ENCODE data around the gene CABLES2. TPM values are rescaled to one million over a fixed set of nuclear protein-coding genes. Genes with fewer than 3 reads are reported as not detected.

The CABLES2 gene
- total RNA-seq, 4 donors from 2014 or later, result 2.0 to 3.8 (median 2.2) TPM

- peaks cover 12 to 14% (median 12%) of the 10 kb centered on the region in 3 donors for H3K4me1 ChIP-seq
- H3K36me3 ChIP-seq, result no peaks in the 10 kb centered on the region
- TF ChIP-seq CTCF (IDR thresholded peaks at IDR 0.05) (no peak), POLR2A (IDR thresholded peaks at IDR 0.05) (no peak)
- intact Hi-C loops (cut with DNase I), result no loop called here
- no peak for DNase-seq
- H3K27me3 ChIP-seq, result peaks cover 0 to 24% (median 0%) of the 10 kb centered on the region in 4 donors
- H3K4me3 ChIP-seq, result no peak overlapping the region
- no CpG with 5 or more reads among the region's 22 CpGs for WGBS, 2 donors
- no peaks in the 10 kb centered on the region for H3K9me3 ChIP-seq
- H3K27ac ChIP-seq, result no peak overlapping the region
Observed at GRCh38 chr20:62413896-62414481, 6.9 kb upstream of the CABLES2 start.

- DNase-seq, result no peak
- no peaks in the 10 kb centered on the region for H3K36me3 ChIP-seq
- WGBS, 2 donors, result 83% methylated on average over 2 of the region's 11 CpGs; no CpG with 5 or more reads in 1 of the 2 donors
- no peak for TF ChIP-seq CTCF (IDR thresholded peaks at IDR 0.05)
- no peak for TF ChIP-seq POLR2A (IDR thresholded peaks at IDR 0.05)
- peaks cover 0 to 18% (median 0%) of the 10 kb centered on the region in 4 donors for H3K27me3 ChIP-seq
- intact Hi-C loops (cut with DNase I), result no loop called here
- H3K9me3 ChIP-seq, result no peaks in the 10 kb centered on the region
- H3K27ac ChIP-seq, result no peak overlapping the region
- H3K4me3 ChIP-seq, result no peak overlapping the region
- peaks cover 12 to 16% (median 12%) of the 10 kb centered on the region in 3 donors for H3K4me1 ChIP-seq
Observed at GRCh38 chr20:62413025-62413570, 6.0 kb upstream of the CABLES2 start.

- no peaks in the 10 kb centered on the region for H3K36me3 ChIP-seq
- H3K27me3 ChIP-seq, result peaks cover 0 to 13% (median 0%) of the 10 kb centered on the region in 4 donors
- H3K4me1 ChIP-seq, result peaks cover 16 to 22% (median 16%) of the 10 kb centered on the region in 3 donors
- TF ChIP-seq CTCF (IDR thresholded peaks at IDR 0.05) (no peak), POLR2A (IDR thresholded peaks at IDR 0.05) (no peak)
- no peak overlapping the region for H3K27ac ChIP-seq
- 78 to 82% methylated on average over 6 to 11 of the region's 22 CpGs for WGBS, 2 donors
- no peak for DNase-seq
- intact Hi-C loops (cut with DNase I), result no loop called here
- H3K9me3 ChIP-seq, result no peaks in the 10 kb centered on the region
- no peak overlapping the region for H3K4me3 ChIP-seq
Observed at GRCh38 chr20:62412194-62413024, 5.3 kb upstream of the CABLES2 start.

- no peak for DNase-seq
- TF ChIP-seq CTCF (IDR thresholded peaks at IDR 0.05) (no peak), POLR2A (IDR thresholded peaks at IDR 0.05) (no peak)
- Histone ChIP-seq H3K4me3 (no peak overlapping the region), H3K27ac (no peak overlapping the region), H3K27me3 (peaks cover 0 to 6% (median 0%) of the 10 kb centered on the region in 4 donors), H3K9me3 (no peaks in the 10 kb centered on the region), H3K36me3 (no peaks in the 10 kb centered on the region), H3K4me1 (peaks cover 18 to 26% (median 19%) of the 10 kb centered on the region in 3 donors)
- WGBS, 2 donors, result 0 to 20% methylated on average over 1 of the region's 24 CpGs
- intact Hi-C loops (cut with DNase I), result no loop called here
Observed at GRCh38 chr20:62411479-62412193, 4.6 kb upstream of the CABLES2 start.
